ENCODE data around the gene DLGAP3.

DNA sequence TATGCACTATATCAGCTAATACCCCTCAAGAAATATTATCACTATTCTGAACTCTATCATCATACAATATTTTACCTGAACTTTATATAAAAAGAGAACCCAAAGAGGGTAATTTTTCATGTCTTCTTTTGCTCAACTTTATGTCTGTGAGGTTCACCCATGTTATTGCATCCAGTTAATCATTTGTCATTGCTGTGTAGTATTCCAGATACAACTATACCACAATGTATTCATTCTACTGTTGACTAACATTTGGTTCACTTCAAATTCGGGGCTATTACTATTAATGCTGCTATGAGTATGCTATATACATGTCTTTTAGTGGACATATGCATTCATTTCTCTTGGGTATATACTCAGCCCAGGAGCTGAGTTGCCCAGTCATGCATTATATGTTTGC is 21.0 kb upstream of the DLGAP3 start:
- TF ChIP-seq, protein P1, sequence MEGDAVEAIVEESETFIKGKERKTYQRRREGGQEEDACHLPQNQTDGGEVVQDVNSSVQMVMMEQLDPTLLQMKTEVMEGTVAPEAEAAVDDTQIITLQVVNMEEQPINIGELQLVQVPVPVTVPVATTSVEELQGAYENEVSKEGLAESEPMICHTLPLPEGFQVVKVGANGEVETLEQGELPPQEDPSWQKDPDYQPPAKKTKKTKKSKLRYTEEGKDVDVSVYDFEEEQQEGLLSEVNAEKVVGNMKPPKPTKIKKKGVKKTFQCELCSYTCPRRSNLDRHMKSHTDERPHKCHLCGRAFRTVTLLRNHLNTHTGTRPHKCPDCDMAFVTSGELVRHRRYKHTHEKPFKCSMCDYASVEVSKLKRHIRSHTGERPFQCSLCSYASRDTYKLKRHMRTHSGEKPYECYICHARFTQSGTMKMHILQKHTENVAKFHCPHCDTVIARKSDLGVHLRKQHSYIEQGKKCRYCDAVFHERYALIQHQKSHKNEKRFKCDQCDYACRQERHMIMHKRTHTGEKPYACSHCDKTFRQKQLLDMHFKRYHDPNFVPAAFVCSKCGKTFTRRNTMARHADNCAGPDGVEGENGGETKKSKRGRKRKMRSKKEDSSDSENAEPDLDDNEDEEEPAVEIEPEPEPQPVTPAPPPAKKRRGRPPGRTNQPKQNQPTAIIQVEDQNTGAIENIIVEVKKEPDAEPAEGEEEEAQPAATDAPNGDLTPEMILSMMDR (CRISPR knock-in tag; IDR thresholded peaks at IDR 0.05) = no peak
- TF ChIP-seq ZZZ3 (CRISPR knock-in tag; IDR thresholded peaks at IDR 0.05; ENCODE audit: borderline replicate concordance) (no peak), ELF4 (CRISPR knock-in tag; IDR thresholded peaks at IDR 0.05; ENCODE audit: borderline replicate concordance) (no peak), GABPB1 (CRISPR knock-in tag; IDR thresholded peaks at IDR 0.05) (no peak), RAD21 (CRISPR knock-in tag; IDR thresholded peaks at IDR 0.05) (no peak), MAZ (IDR thresholded peaks at IDR 0.05; ENCODE audit: borderline replicate concordance, low read depth, low read length) (no peak), MAZ (CRISPR knock-in tag; IDR thresholded peaks at IDR 0.05; ENCODE audit: low read depth) (no peak), RBM39 (IDR thresholded peaks at IDR 0.05; ENCODE audit: low read depth, low read length, poor library complexity, severe bottlenecking) (no peak), IRX3 (CRISPR knock-in tag; IDR thresholded peaks at IDR 0.05; ENCODE audit: borderline replicate concordance, low read depth) (no peak), HDAC2 (CRISPR knock-in tag; IDR thresholded peaks at IDR 0.05) (no peak), PHF20 (CRISPR knock-in tag; IDR thresholded peaks at IDR 0.05) (no peak), EED (CRISPR knock-in tag; IDR thresholded peaks at IDR 0.05) (no peak), RXRA (CRISPR knock-in tag; IDR thresholded peaks at IDR 0.05) (no peak)
- TF ChIP-seq, protein P2, sequence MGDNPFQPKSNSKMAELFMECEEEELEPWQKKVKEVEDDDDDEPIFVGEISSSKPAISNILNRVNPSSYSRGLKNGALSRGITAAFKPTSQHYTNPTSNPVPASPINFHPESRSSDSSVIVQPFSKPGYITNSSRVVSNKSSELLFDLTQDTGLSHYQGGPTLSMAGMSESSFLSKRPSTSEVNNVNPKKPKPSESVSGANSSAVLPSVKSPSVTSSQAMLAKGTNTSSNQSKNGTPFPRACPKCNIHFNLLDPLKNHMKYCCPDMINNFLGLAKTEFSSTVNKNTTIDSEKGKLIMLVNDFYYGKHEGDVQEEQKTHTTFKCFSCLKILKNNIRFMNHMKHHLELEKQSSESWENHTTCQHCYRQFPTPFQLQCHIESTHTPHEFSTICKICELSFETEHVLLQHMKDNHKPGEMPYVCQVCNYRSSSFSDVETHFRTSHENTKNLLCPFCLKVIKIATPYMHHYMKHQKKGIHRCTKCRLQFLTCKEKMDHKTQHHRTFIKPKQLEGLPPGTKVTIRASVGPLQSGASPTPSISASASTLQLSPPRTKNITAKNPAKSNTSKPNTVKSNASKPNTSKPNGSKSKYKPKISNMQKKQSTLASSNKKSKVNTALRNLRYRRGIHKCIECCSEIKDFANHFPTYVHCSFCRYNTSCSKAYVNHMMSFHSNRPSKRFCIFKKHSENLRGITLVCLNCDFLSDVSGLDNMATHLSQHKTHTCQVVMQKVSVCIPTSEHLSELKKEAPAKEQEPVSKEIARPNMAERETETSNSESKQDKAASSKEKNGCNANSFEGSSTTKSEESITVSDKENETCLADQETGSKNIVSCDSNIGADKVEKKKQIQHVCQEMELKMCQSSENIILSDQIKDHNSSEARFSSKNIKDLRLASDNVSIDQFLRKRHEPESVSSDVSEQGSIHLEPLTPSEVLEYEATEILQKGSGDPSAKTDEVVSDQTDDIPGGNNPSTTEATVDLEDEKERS (CRISPR knock-in tag; IDR thresholded peaks at IDR 0.05) = no peak

Measured in HepG2 (cell line).